NCI-H526 treated with DMSO at 0.1 percent for 48 hours (cell line): Measurements from ENCODE around the gene YTHDC1.

Source experiments
- DNase-seq: peaks from one replicate; lab custom pipeline; 2025; lab: John Stamatoyannopoulos, UW

YTHDC1 gene

DNA sequence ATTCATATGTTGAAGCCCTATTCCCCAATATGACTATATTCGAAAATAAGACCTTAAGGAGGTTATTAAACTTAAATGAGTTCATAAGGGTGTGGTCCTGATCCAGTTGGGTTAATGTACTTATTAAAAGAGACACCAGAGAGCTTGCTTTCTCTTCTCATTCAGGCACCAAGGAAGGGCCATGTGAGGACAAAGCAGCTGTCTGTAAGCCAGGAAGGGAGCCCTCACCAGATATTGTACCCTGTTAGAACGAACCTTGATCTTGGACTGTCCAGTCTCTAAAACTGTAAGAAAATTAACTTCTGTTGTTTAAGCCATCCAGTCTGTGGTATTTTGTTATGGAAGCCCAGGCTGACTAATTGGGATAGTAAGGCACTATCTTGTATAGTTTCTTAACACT is 9.1 kb upstream of the YTHDC1 start:
- DNase-seq, result no peak

GRCh38 chr4:68352791-68353190 is 2.9 kb upstream of the YTHDC1 start:
- DNase-seq, result no peak

DNA sequence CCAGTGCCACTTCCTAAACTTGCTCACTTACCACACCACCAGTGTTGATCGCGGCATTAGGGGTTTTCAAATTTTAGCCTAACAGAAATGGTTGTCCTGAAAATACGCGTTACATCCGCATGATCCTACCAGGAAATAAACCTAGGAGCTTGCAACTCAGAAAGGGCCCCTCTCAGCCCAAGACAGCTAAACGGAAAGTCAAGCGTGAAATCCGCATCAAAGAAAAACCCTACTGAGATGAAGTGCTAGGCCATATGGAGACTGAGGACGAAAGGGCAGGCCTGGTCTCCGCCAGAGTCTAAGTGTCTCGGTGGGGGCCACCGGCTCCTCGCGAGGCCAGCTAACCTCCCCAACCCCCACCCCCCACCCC is 626 bp downstream of the YTHDC1 start:
- no peak for DNase-seq

DNA sequence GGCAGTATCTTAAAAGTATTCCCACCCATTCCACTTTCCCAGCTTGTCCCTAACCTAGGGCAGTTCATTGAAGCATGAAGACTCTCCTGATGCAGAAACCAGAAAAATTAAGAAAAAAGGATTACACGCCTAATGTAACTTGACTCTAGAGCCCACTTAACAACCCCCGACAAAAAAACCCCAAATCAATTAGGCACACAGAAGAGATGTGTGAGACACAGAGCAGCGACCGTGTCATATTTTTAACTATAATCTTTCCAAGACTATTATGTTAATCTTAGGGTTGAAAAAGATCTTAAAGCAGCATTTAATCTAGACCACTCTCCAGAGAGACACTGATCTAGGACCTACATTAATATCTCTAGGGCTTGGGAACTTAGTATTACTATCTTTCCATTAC is 1.3 kb downstream of the YTHDC1 start:
- no peak for DNase-seq

GRCh38 chr4:68347845-68348244 is 2.0 kb downstream of the YTHDC1 start:
- no peak for DNase-seq

- DNase-seq, result peak; percentile 20
Measured at GRCh38 chr4:68346461-68346860, 3.4 kb downstream of the YTHDC1 start.

GRCh38 chr4:68344785-68345184 is 5.1 kb downstream of the YTHDC1 start:
- no peak for DNase-seq

GRCh38 chr4:68344049-68344448 is 5.8 kb downstream of the YTHDC1 start:
- DNase-seq, result no peak

DNA sequence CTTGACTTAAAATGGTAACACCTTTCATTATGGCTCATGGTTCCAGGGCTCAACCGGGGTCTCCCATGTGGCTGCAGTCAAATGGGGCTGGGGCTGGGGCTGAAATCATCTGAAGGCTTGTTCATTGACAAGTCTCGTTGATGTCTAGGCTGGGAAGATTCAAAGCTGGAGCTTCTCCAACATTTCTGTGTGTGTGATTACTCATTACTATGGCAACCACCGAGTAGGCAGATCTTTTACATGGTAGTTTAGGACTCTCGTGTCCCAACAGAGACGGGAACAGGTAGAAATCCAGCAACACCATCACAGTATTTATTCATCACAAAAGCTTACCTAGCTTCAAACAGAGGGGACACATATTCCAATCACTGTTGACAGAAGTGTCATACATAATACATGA is 7.8 kb downstream of the YTHDC1 start:
- no peak for DNase-seq

DNA sequence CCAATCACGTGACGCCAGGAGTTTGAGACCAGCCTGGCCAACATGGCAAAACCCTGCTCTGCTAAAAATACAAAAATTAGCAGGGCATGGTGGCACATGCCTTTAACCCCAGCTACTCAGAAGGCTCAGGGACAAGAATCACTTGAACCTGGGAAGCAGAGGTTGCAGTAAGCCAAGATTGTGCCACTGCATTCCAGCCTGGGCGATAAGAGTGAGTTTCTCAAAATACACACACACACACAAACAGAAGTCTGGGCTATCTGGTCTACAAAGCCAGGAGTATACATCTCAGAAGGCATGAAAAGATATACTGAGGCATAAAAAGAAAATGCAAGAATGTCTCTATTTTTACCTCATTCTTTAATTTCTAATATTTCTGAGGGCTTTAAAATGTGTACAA is 11.3 kb downstream of the YTHDC1 start:
- no peak for DNase-seq

DNA sequence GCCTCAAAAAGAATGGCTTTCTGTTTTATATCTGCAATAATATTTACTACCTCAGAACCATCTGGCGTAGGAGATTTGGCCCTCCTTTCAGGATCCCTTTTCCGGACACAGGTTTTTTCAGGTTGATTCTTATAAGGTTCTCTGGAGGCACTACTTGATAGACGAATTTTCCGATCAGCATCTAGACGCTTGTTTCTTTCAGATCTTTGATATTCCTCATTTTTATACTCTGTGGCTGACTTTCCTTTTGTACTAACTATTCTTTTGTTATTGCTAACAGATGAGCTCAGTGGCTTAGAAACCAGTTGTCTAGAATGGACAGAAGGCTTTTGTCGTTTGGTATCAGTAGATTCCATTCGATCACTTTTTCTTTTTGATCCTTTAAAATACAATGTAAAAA is 12.4 kb downstream of the YTHDC1 start:
- DNase-seq, result no peak

- no peak for DNase-seq
Measured at GRCh38 chr4:68337004-68337403, 12.9 kb downstream of the YTHDC1 start.

DNA sequence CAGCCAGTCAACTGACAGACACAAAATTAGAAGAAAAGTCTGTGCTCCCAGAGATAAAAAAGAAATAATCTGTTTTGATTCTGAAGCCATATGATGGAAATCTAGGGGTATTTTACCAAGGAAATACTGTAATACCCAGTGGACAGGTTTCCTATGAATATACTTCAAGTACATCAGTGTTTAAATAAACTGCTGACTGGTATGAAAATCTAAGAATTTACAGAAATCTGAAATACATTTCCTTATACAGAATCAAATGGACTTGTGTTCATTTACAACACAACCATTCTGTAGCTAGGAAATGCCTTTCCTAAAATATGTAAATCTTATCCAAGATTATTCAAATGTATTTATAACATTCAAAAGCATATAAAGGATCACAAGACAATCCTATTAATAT is 13.4 kb downstream of the YTHDC1 start:
- DNase-seq, result no peak

DNA sequence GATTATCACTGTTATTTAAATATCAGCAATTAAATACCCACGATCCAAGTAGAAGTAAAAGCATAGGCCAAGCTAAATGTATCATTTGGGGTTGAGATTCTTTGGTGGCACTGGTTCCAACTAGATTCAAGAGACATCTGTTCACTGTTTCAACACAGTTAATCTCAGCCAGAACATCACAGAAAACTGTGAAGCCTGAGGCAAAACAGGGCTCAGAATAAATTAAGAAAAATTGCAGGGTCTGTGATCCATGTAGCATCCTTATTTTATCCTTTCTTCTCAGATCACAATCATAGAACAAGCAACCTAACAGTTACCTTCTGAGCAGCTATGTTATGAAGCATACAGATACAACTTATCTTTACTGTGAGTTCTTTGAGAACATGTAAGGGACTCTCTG is 23.7 kb downstream of the YTHDC1 start:
- DNase-seq, result no peak

DNA sequence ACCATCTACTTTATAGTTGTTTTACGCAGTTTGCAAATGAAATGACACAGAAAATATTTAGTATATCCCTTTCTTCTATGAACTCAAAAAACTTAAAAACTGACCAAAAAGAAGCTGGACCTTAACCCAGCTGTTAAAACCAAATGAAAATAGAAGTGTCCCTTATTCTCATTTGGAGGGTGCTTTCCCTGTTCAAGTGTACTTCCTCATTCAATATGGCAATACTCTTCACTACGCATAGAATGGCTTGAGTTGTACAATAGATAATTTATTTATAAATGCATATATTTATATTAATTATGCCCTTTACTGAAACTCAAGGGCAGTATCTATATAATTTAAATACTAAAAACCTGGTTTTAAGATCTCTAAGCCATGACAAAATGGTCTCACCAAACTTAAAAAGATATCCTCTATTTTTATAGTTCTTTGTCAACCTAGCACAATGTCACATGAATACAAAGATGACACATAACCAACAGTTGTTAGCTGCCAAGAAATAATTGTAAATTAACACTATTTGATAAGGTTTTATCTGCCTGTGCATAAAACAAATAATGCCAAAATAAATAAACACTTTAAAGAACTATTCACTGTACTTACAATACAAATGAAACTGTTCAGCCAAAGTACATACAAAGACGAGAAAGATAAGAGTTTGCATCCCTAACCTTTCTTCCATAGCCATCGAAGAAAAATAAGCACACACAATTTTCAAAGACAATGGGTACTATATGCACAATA is 25.2 kb downstream of the YTHDC1 start:
- DNase-seq, result no peak

- no peak for DNase-seq
Measured at GRCh38 chr4:68319040-68319439, 30.9 kb downstream of the YTHDC1 start.

- no peak for DNase-seq
Measured at GRCh38 chr4:68316193-68316969, 33.5 kb downstream of the YTHDC1 start.

- DNase-seq, result no peak
Measured at GRCh38 chr4:68310651-68311247, 39.1 kb downstream of the YTHDC1 start.

DNA sequence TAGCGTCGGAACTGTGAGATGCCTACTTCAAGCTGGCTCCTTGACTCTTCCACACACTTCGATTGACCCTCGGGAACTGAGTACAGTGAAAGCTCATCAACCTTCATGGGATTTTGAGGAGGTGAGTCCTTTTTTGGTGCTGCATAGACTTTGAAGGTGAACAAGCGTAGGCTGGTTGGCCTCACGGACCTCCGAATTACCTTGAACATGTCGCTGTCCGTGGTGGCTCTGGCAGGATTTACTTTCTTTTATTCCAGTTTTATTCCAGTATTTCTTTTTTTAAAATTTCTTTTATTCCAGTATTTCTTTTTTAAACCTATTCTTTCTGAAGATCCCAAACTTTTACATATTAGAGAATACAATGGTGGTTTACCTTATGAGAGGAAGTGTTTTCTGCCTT is 45.2 kb downstream of the YTHDC1 start:
- DNase-seq, result no peak

GRCh38 chr4:68299492-68300457 is 50.1 kb downstream of the YTHDC1 start:
- DNase-seq, result no peak

- no peak for DNase-seq
Measured at GRCh38 chr4:68297137-68297536, 52.8 kb downstream of the YTHDC1 start.

- DNase-seq, result no peak
Measured at GRCh38 chr4:68291256-68291655, 58.6 kb downstream of the YTHDC1 start.
